K562 (cell line): ENCODE results near the gene MED13L. TPM values are rescaled to one million over a fixed set of nuclear protein-coding genes. Genes with fewer than 3 reads are reported as not detected.

ENCODE experiments used
- ATAC-seq: fragments of 200-7000 bp; cut with Tn5 transposase; 3 replicates; pipeline ENCODE4 v1.9.1; 2020; ENCODE audit warnings: moderate library complexity
- BruUV-seq: library from RNA; stranded (reverse); fragments of 400-500 nt; replicated peaks from 2 replicates; lab custom pipeline; 2021; lab: Mats Ljungman, UMichigan
- CTCF ChIA-PET: fragments of 300-600 bp; formaldehyde crosslinking; extraction: SDS; loops from one replicate; lab custom pipeline; 2021; ENCODE audit warnings: low intra/inter-chr PET ratio; lab: Yijun Ruan, JAX
- POLR2A ChIA-PET: fragments of 300-600, 350-650 bp; sonication (Branson Sonifier 250); formaldehyde crosslinking; extraction: SDS; loops from one replicate; lab custom pipeline; 2021; ENCODE audit warnings: antibody characterized with exemption, inconsistent platforms; lab: Yijun Ruan, JAX
- DNase-seq, 4 experiments: peaks; one replicate each; pipeline versions ENCODE4 v3.0.0 to v3.0.0-alpha.2; 2011 to 2018; ENCODE audit warnings: low spot score in 3 of 4, mixed read lengths in 3 of 4; ENCODE audit errors: extremely low read depth in 1 of 4
- FAIRE-seq: peaks from 2 replicates; lab custom pipeline; 2011; peaks lifted over from hg19 to GRCh38; lab: Jason Lieb, UNC
- H2AFZ ChIP-seq: 2 replicates; pipeline ENCODE4 v1.6.0; 2011; ENCODE audit warnings: low read depth, low read length, control low read depth, inconsistent platforms
- H3K27ac ChIP-seq: fragments of 200-600 bp; 3 replicates; pipeline ENCODE4 v1.8.0; 2011; ENCODE audit warnings: low read depth, mild to moderate bottlenecking, control low read depth, inconsistent platforms, low read length, moderate library complexity, mixed read lengths; ENCODE audit errors: extremely low read depth
- H3K27me3 ChIP-seq, 2 experiments: fragments of 300-600 bp in 1 of 2; 2 replicates in 1 of 2; 3 replicates in 1 of 2; pipeline versions ENCODE4 v1.6.0 to v1.8.0; 2011; ENCODE audit warnings: inconsistent platforms in 2 of 2, low read length in 2 of 2, mild to moderate bottlenecking in 1 of 2, mixed read lengths in 1 of 2, moderate library complexity in 1 of 2; ENCODE audit not compliant: control insufficient read depth in 2 of 2, insufficient read depth in 2 of 2
- H3K36me3 ChIP-seq: fragments of 300-600 bp; 3 replicates; pipeline ENCODE4 v1.8.0; 2011; ENCODE audit warnings: mild to moderate bottlenecking, low read length, inconsistent platforms; ENCODE audit not compliant: control insufficient read depth, insufficient read depth
- H3K4me1 ChIP-seq, 2 experiments: fragments of 200-600 bp in 1 of 2; replicated peaks in 1 of 2; 2 replicates in 1 of 2; 3 replicates in 1 of 2; pipeline versions ENCODE4 v1.5.1 to v1.8.0; 2011; ENCODE audit warnings: inconsistent platforms in 2 of 2, low read length in 2 of 2, mild to moderate bottlenecking in 1 of 2, mixed read lengths in 1 of 2, moderate library complexity in 1 of 2; ENCODE audit not compliant: control insufficient read depth in 2 of 2, insufficient read depth in 2 of 2
- H3K4me2 ChIP-seq: 2 replicates; pipeline ENCODE4 v1.6.1; 2011; ENCODE audit warnings: low read length, control low read depth, inconsistent platforms, mixed read lengths; ENCODE audit not compliant: insufficient read depth
- H3K4me3 ChIP-seq: fragments of 200-600 bp; sonication (generic), shearing (Covaris generic); 2 replicates; pipeline ENCODE4 v1.5.1; 2016; ENCODE audit warnings: control low read depth, inconsistent platforms
- H3K79me2 ChIP-seq: fragments of 200-600 bp; 3 replicates; pipeline ENCODE4 v1.8.0; 2011; ENCODE audit warnings: low read length, inconsistent platforms; ENCODE audit not compliant: control insufficient read depth, insufficient read depth
- H3K9ac ChIP-seq, 2 experiments: 2 replicates each; pipeline versions ENCODE4 v1.6.0 to v1.6.1; 2011; ENCODE audit warnings: low read depth in 2 of 2, low read length in 2 of 2, control low read depth in 1 of 2, inconsistent platforms in 1 of 2, mild to moderate bottlenecking in 1 of 2, mixed read lengths in 1 of 2; ENCODE audit not compliant: insufficient read depth in 1 of 2
- H3K9me1 ChIP-seq: one replicate; pipeline ENCODE4 v1.6.0; 2011; ENCODE audit warnings: inconsistent platforms, mild to moderate bottlenecking, low read length, moderate library complexity; ENCODE audit not compliant: control insufficient read depth, insufficient read depth
- H3K9me3 ChIP-seq: replicated peaks from 2 replicates; pipeline ENCODE4 v1.5.1; 2011; ENCODE audit warnings: low read depth, low read length, inconsistent platforms; ENCODE audit not compliant: control insufficient read depth, insufficient read depth
- H4K20me1 ChIP-seq: replicated peaks from 2 replicates; pipeline ENCODE4 v1.6.1; 2011; ENCODE audit warnings: low read length, inconsistent platforms, mixed read lengths; ENCODE audit not compliant: control insufficient read depth, insufficient read depth
- PHB ChIP-seq: fragments of 250-450 bp; sonication (Bioruptor Pico); IDR thresholded peaks from 2 replicates; pipeline ENCODE4 v1.5.0; 2021
- PRMT5 ChIP-seq: sonication (generic); formaldehyde crosslinking; IDR thresholded peaks from 2 replicates; pipeline ENCODE4 v1.5.0; 2020; ENCODE audit warnings: missing genetic modification reagents
- SIX5 ChIP-seq, 2 experiments: IDR thresholded peaks; 2 replicates each; pipeline ENCODE4 v1.6.1; 2011; ENCODE audit warnings: low read length in 2 of 2, borderline replicate concordance in 1 of 2, low read depth in 1 of 2, mild to moderate bottlenecking in 1 of 2, moderate library complexity in 1 of 2; ENCODE audit not compliant: insufficient read depth in 1 of 2
- ZNF140 ChIP-seq: fragments of 250-450 bp; sonication (Bioruptor Pico); IDR thresholded peaks from 2 replicates; pipeline ENCODE4 v1.8.0; 2021; ENCODE audit warnings: moderate library complexity, mild to moderate bottlenecking, inconsistent platforms
- WGBS: fragments of 100-300 bp; shearing (Covaris generic); methylation state at CpG from one replicate; pipeline ENCODE4 v1.1.6; 2016; ENCODE audit warnings: low coverage, mixed read lengths; ENCODE audit not compliant: insufficient coverage; ENCODE audit errors: missing lambda C conversion rate; 5-methylcytosine and 5-hydroxymethylcytosine counted together
- in situ Hi-C: fragments of 300-500 bp; cut with MboI; formaldehyde crosslinking; loops from 4 replicates; pipeline ENCODE4 v1.15.0; 2018; ENCODE audit warnings: inconsistent platforms, mixed read lengths
- intact Hi-C: fragments of 100-400 bp; cut with micrococcal nuclease; formaldehyde crosslinking; loops from 2 replicates; pipeline ENCODE4 v1.14.2; 2022
- polyA plus RNA-seq, 8 experiments: library from polyadenylated mRNA; depleted of rRNA in 4 of 8; stranded (reverse) in 5 of 8; unstranded in 3 of 8; fragments of >200 nt; fragmentation: Nextera tagmentation in 2 of 8; fragmentation: Illumina TruSeq in 1 of 8; extraction: Ambion mirVana in 2 of 8; extraction: Trizol in 1 of 8; gene quantifications; 2 replicates each; pipeline versions ENCODE4 v1.2.1 to v1.2.3, GENCODE V29; 2011 to 2014; ENCODE audit warnings: inconsistent platforms in 1 of 8, missing spikeins in 1 of 8
- total RNA-seq, 7 experiments: library from RNA; depleted of rRNA in 6 of 7; stranded (reverse); fragments of >200 nt in 6 of 7; fragmentation: Illumina TruSeq in 2 of 7; extraction: Trizol in 2 of 7; gene quantifications; 2 replicates each; pipeline versions ENCODE4 v1.2.1 to v1.2.3, GENCODE V29; 2011 to 2021; ENCODE audit warnings: low replicate concordance in 1 of 7
- TF ChIP-seq, protein P1 (sequence below), 2 experiments: fragments of 450-650 bp; conservative IDR thresholded peaks; 2 replicates each; pipeline ENCODE4 v1.6.1; 2017; ENCODE audit warnings: mild to moderate bottlenecking in 2 of 2, moderate library complexity in 2 of 2
- TF ChIP-seq, protein P2 (sequence below): fragments of 450-650 bp; conservative IDR thresholded peaks from 2 replicates; pipeline ENCODE4 v1.6.1; 2016; ENCODE audit warnings: missing genetic modification characterization, low read depth, mild to moderate bottlenecking, missing compliant biosample characterization, moderate library complexity

Gene MED13L
- total and polyA plus RNA-seq, 9 of the 15 experiments (the other 6 are each of a cell fraction or from before 2014, with no cell fraction given): 13.4 to 90.3 (median 36.9) TPM

DNA sequence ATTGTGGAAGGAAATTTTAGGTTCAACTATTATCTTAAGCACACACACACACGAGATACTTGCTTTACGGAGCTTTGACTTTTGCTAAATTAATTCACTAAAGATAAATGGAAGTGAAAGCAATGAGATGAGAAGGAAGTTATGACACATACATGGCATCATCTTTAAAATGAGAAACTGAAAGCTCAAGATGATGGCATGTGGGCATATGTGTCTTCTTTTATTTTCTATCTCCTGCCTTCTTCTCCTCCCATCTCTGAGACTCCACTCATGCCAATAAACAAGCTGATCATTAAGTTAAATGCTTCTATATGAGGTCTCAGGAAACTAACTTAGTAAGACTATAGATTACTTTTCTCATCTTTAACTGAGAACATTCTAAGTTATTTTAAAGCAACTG is 216.7 kb downstream of the MED13L start:
- Histone ChIP-seq H3K27ac (no peak overlapping the region), H3K36me3 (peaks cover 4% of the 10 kb centered on the region; the same call in 2 of the 3 replicates), H3K9ac (no peak overlapping the region), H2AFZ (no peak overlapping the region), H3K4me1 (peaks cover 0 to 5% of the 10 kb centered on the region in 2 experiments; a peak in 2 of 5 replicates), H3K79me2 (peaks cover 81% of the 10 kb centered on the region), H3K4me3 (no peak overlapping the region), H3K9me1 (no peaks in the 10 kb centered on the region), H3K27me3 (no peaks in the 10 kb centered on the region), H4K20me1 (peaks cover 7% of the 10 kb centered on the region; the same call in 1 of the 2 replicates), H3K9me3 (no peaks in the 10 kb centered on the region), H3K4me2 (no peak overlapping the region)
- intact Hi-C loops (loop anchor here (10.0 kb wide), 1 partner anchor 134 kb away; no protein-coding TSS in a partner anchor), in situ Hi-C loops (no loop called here)
- ChIA-PET POLR2A (interaction anchor here (0.6 kb wide), 1 partner anchor 560 kb away, joined by 3 read pairs; no protein-coding TSS in a partner anchor), CTCF (no interaction called here)
- 51% methylated on average over 2 of the region's 2 CpGs for WGBS
- DNase-seq (no peak), ATAC-seq (no peak), FAIRE-seq (peak; percentile 11)
- no peak for TF ChIP-seq PHB (CRISPR knock-in tag)
- TF ChIP-seq SIX5 (IDR thresholded peaks at IDR 0.05; ENCODE audit: borderline replicate concordance in 1 of 2, insufficient read depth in 1 of 2, low read depth in 1 of 2, low read length in 2 of 2): no peak
- no peak for TF ChIP-seq PRMT5 (CRISPR knock-in tag)
- TF ChIP-seq, protein P1, sequence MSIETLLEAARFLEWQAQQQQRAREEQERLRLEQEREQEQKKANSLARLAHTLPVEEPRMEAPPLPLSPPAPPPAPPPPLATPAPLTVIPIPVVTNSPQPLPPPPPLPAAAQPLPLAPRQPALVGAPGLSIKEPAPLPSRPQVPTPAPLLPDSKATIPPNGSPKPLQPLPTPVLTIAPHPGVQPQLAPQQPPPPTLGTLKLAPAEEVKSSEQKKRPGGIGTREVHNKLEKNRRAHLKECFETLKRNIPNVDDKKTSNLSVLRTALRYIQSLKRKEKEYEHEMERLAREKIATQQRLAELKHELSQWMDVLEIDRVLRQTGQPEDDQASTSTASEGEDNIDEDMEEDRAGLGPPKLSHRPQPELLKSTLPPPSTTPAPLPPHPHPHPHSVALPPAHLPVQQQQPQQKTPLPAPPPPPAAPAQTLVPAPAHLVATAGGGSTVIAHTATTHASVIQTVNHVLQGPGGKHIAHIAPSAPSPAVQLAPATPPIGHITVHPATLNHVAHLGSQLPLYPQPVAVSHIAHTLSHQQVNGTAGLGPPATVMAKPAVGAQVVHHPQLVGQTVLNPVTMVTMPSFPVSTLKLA (conservative IDR thresholded peaks at IDR 0.05): no peak
- TF ChIP-seq, protein P2, sequence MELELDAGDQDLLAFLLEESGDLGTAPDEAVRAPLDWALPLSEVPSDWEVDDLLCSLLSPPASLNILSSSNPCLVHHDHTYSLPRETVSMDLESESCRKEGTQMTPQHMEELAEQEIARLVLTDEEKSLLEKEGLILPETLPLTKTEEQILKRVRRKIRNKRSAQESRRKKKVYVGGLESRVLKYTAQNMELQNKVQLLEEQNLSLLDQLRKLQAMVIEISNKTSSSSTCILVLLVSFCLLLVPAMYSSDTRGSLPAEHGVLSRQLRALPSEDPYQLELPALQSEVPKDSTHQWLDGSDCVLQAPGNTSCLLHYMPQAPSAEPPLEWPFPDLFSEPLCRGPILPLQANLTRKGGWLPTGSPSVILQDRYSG: no peak
- no peak for TF ChIP-seq ZNF140 (CRISPR knock-in tag)
- BruUV-seq: no TSS peak
